HG02678 (cell line): ENCODE measurements around the gene DSCAML1.

Experiments
- ATAC-seq: cut with Tn5 transposase; IDR thresholded peaks from one replicate; pipeline ENCODE4 v1.9.1; 2021; ENCODE audit warnings: mild to moderate bottlenecking, moderate library complexity; ENCODE audit not compliant: unreplicated experiment

The DSCAML1 gene

DNA sequence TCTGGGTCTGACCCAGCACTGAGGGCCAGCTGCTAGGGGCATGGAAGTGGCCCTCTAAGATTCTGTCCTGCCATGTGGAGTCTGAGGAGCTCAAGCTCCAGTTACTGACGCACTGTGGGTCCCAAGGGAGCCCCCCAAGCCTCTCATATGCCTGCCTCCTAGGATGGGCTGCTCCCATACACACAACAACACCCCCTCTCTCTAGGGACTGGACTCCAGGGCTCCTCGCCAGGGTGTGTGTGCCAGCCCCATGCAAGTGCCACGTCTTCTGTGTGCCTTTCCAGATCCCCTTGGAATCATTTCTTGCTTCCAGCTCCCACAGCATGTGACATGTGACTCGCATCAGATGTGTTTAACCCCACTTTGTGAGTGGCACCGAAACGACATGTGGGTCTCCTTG lies 234.9 kb downstream of the DSCAML1 start:
- no peak for ATAC-seq

DNA sequence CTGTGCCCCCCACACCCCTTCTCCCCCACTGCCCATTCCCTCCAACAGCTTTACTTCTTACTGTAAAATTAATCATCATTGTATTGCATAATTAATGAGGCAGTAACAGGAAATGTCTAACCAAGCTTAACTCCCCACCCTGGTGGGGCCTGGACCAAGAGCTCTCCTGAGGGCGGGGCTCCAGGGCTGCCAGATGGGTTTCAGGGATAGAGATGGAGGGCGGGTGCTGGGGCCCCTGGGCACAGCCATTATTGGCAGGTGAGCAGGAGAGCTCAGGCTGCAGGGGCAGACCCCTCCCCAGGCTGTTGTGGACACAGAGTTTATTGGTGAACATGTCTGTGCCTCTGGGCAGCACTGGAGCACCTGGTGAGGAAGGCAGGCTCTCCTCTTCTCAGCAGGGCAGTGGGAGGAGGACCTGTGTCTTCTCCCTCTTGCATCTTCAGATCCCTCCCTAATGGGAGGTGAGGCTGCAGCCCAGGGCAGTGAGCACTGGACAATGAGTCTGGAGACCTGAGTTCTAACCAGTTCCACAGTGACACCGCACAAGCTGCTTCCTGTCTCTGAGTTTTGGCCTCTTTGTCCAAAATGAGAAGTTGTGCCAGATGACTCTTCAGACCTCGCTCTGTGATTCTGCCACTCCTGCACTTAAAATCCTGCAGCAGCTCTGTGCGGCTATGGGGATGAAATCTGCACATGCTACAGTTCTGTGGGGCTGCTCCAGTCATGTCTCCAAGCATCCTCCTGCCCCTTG lies 236.1 kb downstream of the DSCAML1 start:
- ATAC-seq: no peak

DNA sequence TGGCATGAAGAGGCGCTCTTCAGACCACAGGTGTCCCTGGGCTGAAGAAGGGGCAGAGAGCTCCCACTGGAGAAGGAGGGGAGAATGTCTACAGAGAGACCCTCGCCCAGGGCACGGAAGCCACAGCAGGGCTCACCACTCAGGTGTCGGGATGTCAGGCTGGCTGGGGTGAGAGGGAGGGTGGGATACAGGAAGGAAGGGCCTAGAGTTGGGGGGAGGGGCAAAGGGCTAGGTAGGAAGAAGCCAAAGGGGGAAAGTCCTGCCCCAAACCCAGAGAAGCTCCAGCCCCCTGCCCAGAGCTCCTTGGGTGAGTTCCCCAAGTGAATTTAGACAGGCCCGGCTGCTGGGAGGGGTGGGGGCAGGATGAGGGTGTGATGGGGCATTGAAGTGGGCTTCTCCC lies 237.3 kb downstream of the DSCAML1 start:
- no peak for ATAC-seq

DNA sequence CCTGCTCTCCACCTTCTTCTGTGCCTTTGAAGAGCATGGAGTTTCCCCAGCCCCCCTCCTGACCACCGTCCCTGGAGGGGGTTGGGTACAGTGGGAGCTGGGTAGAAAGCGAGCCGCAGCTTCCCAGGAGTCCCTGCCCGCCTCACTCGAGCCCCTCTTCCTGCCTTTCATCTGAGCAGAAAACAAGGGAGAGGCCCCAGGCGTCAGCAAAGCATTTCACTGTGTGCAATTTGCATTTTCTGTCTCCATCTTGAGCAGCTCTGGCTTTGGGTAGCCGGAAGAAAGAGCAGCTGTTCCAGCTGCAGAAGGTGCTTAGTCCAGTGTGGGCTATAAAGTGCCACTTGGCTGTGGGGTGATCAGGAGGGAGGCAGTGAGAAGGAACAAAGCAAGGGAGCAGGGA lies 239.7 kb downstream of the DSCAML1 start:
- no peak for ATAC-seq

DNA sequence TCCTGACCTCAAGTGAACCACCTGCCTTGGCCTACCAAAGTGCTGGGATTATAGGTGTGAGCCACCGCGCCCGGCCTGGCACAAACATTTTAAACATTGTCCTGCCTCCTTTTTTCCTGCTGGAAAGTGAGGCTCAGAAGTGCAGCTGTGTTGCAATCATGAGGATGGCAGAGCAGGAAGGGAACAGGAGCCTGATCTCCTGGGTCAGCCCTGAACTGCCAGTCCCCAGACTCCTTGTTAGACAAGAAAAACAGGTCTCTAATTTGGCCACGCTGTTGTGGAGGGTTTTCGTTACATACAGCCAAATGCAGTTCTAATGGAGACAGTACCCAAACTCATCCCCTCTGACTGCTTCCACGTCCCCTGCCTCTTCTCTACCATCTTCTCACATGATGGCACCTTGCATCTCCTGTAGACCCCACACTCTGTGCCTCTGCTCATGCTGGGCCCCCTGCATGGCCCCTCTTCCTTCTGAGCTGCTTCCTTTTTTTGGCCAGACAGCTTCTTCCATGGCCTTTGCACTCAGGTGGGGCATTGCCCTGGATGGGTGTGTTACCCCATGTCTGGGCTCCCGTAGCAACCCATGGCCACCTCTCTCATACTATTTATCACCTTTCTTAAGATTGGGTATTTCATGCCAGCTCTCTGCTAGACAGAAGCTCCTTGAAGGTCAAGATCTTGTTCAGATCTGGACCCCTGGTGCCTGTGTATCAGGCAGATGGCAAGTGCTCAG lies 242.2 kb downstream of the DSCAML1 start:
- no peak for ATAC-seq

DNA sequence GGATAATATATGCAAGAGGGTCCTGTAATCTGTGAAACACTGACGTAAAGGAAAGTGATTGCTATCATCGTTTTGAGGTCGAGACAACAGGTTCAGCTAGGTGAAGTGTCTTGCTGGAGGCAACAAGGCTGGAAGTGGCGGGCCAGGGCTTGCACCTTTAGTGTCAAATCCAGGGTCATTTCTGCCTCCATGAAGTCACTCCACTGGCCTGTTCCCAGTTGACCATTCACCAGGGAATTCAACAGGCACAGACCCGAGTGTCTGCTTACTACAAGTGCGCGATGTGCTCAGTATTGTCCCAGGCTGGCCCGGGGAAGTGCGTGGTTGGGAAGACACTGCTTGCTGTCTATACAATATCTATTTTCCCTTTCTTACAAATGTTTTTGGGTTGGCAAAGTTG lies 244.4 kb downstream of the DSCAML1 start:
- no peak for ATAC-seq

DNA sequence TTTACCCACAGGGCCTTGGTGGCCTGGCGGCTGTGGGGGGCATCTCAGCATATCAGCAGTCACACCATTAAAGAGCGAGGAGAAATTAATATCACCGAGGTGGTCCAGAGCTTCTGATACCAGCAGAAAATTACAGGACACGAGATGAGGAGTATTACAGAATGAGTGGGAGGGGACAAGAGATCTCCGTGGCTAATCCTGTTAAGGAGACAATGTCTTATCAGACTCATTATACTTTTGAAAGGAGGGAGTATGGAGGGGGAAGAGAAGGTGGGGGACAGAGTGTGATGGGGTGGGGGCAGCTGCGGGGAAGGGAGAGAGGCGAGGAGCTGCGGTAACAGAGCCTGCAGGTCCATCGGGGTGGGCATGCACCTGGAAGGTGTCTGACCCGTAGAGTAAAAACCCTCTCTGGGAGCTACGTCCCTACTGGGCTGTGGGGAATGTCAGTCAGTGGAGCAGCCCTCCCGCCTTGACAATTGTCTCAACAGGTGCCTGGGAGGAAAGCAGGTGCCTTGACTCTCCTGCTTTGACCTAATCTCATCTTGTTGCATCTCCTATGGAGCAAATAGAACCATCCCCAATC lies 245.2 kb downstream of the DSCAML1 start:
- ATAC-seq: no peak

DNA sequence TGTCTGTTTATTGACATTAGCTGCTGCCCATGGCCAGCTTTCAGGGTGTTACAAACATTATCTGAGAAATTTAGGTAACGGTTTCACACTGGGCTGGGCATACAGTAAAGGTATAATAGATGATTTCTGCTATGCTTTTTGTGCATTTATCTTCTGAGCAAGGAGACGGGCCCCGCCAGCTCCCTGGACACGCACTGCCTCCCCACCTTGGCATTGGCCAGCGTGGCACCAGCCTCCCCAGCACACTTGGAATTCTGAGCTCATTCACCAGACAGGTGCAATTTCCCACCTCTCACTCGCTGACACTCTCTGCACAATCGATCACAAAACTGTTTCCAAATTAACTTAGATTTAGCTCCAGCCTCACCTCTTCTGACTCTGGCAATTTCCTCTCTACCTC lies 246.6 kb downstream of the DSCAML1 start:
- ATAC-seq: no peak

DNA sequence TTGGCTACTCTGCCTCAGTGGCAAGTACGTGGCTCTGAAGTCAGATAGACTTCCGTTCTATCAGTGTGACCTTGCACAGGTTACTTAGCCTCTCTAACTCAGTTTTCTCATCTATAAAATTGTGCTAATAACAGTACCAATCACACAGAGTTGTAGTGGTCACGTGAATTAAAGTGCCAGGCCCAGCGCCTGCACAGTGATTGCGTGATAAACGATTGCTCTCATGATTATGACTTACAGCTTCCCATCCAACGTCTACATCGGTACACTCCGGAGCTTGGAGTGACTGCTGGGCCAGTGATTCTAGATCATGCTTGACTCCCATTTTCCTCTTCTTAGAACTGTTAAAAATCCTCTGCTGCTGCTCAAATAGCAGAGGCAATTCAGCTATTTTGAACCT lies 247.6 kb downstream of the DSCAML1 start:
- ATAC-seq: no peak

DNA sequence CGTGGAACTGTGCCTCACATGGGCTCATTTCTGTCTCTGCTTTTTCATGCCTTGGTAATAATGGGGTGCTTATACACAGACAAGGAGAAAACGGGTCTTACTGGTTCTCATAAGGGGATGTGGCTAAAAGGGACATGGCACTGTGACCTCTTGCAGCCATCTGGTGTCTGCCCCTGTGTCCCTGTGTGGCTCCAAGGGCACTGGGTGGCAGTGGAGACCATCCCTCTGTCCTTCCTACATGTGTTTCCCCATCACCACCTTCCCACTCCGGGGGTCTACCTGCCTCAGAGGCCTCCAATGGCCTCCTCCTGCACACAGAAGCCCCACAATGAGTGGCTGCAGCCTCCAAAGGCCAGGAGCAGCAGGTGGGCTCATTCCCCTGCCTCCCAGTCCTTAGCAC lies 248.1 kb downstream of the DSCAML1 start:
- ATAC-seq: no peak

DNA sequence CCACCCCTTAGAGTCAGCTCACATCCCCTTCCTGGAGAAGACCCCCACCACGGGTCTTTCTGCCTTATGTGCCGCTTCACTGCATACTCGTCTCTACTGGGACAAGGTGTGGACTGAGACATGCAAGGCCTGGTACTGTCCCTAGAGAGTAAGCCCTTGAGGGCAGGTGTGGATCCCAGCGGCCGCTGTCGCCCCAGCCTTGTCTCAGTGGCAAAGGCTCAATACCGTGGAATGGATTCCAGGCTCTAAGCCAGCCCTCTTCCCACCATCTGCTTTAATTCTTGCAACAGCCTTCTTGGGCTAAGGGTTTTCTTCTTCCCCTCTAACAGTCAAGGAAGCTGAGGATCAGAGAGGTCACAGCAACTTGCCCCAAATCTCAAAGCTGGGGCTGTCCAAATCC lies 249.1 kb downstream of the DSCAML1 start:
- no peak for ATAC-seq

DNA sequence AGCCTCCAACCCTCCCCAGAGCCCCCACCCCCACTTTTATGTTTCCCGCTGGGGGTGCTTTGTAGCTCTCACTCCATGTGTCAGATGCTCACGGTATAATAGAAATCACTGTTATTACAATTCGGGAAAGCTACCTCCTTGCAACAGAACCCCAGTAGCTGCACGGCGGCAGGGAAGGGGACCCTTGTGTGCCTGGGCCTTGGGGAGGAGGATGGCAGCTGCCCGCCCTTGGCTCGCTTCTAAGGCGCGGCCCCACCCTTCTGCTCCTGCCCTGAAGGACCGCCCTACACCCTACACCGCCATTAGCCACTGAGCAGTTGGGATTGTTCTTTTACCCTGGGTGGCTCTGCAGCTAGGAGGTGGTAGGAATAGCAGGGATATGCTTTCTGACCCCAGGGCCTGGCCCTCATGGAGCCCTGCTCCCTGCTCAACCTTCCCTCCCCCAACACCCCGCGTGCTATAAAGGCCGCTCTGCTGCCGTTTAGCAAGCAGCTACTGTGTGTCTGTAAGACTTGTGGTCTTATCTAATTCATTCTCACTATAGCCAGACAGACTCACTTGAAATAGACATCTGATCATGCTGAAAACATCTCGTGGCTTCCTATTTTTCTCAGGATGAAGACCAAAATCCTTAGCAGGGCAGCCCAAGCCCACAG lies 249.7 kb downstream of the DSCAML1 start:
- ATAC-seq: no peak

DNA sequence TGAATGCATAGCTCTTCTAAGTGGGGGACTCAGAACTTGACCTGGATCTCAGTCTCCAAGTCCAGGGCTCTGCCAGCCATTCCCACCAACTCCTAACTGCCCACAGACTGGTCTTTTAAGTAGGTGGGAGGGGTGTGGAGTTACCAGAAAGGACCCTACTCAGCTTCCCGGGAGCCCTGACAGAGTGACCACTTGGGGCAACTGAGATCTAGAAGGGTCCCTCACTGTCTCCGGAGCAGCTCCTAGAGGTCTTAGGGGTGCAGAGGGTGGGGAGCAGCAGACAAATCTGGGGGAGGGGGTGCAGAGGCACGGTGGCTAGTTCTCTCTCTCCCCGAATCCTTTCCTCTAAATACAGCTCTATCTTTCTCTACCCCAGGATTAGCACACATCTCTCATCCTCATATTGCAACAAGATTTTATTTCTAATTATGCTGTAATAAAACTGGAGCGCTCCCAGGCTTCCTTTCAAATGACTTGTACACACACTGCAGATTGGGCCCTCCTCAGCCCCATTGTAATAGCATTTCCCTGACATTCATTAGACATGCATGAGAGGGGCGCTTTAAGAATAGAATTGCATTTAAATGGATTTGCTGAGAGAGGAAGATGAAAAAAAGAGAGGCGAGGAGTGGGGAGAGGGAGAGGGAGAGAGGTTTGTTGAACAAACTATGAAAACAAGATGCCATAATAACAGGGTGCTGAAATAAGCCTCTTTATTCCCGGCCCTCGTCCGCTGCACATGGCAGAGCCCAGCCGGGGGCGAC lies 250.4 kb downstream of the DSCAML1 start:
- ATAC-seq: no peak

DNA sequence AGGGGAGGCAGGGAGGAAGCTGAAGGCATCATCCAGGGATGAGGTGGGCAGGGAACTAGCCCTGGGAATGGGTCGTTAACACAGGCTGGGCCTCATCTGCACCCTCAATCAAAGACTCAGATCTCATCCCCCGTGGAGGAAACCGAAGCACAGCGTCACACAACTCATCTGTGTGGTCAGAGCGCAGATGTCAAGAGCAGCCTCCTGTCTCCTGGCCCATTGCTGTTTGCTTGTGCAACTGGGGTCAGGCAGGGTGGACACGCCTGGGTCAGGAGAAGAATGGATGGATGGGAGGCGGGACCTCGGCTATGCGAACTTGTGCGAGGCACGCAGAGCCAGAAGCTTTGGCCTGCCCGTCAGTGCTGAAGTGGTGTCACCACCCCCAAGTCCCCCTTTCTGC lies 251.3 kb downstream of the DSCAML1 start:
- ATAC-seq: no peak

DNA sequence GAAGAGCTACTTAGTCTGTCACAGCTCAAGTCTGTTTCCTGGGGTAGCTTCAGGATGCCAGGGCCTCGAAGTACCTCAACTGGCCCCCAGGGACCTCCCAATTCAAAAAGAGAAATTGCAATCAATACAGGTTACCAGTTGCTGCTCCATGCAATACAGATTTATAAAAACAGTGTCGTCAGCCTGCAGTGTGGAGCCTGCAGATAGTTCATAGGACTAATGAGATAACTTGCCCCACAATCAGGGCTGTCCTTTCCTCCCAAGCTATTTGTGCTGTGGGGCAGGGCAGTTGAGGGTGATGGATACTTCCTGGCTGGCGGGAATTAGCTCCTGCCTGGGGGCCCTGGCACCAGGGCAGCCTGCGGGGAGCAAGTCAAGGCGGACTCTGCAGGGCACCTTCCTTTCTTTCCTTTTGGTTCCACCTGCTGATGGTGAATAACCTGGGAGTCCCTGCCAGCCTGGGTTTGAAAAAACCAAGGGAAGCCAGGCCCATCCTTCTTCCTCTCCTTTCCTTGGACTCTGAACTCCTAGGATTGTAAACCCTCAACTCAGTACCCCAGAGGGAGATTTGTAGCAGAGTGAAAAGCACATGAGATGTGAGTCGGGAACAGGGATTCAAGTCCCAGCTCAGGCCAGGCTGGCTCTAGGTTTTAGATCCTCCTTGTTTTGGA lies 252.8 kb downstream of the DSCAML1 start:
- no peak for ATAC-seq

DNA sequence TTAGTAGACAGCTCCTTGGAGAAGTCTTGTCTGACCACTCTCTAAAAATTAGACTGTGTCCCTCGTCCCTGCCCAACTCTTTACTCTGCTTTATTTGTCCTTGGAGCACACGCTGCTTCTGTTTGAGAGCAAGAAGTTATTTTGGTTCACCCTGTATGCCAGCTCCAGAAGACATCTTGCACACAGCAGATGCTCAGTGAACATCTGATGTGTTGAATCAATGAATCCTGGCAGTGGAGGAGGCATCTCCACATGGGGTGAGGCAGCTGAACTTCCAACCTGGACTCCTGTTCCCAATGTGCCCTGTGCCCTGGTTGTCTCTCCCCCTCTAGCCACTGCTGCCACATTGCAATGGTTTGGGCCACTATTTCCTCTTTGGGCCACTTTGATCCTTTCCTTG lies 255.8 kb downstream of the DSCAML1 start:
- ATAC-seq: no peak

DNA sequence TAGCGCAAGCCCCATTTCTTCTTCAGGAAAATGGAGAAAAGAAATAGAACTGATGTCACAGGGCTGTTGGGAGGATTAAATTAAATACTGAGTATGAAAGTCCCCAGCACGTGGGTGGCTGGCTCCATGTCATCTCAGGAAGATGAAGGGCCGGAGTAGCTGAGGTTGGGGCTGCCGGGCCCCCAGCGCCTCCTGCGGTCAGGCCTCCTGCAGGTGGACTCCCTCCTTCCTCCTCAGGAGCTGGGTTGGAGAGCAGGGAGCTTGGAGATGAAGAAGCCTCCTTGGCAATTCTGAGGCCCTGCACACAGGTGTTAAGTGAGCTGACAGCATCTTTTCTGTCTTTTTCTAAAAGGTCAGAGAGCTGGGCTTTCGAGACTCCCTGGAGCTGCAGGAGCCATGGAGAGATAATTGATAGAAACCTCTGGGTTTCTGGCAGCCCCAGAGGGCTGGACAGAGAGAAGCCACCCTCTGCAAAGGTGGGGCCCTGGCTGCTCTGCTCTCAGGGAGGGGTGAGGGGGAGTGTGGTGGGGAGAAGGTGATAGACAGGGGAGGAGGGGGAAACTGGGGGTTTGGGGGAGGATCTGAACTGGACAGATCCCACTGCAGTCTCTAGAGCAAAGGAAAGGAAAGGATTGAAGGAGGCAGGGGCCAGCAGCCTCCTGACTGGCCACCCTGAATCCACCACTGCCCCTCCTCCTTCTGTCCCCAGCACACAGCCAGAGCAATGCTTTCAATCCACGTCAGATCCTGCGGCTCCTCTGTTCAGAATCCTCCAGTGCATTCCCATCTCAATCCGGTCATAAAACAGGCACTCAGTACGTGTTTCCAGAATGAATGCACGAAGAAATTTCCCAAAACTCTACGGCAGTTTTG lies 258.5 kb downstream of the DSCAML1 start:
- ATAC-seq: no peak

DNA sequence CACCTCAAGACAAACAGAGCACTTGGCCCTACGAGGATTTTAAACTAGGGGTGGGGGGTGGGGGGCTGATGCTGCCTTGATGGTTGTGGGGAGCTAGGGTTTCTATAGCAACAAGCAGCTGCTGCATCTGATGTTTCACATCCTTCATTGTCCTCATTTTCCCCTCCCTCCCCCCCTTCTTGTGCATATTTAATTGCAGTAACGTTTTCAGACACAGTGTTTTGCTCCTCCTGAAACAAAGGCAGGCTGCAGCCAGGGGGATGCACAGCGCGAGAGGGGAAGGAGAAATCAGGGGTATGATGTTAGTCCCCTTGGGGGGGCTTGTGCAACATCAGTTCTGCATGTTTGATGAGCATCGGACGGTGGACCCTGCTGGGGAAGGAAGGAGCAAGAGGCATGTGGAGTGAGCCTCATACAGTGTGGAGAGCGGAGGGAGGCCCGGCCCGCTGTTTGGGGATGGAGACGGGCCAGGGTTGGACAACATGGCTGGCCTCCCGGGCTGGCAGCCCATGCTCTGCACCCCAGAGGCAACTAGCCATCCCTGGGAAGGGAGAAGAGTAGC lies 261.1 kb downstream of the DSCAML1 start:
- ATAC-seq: no peak

DNA sequence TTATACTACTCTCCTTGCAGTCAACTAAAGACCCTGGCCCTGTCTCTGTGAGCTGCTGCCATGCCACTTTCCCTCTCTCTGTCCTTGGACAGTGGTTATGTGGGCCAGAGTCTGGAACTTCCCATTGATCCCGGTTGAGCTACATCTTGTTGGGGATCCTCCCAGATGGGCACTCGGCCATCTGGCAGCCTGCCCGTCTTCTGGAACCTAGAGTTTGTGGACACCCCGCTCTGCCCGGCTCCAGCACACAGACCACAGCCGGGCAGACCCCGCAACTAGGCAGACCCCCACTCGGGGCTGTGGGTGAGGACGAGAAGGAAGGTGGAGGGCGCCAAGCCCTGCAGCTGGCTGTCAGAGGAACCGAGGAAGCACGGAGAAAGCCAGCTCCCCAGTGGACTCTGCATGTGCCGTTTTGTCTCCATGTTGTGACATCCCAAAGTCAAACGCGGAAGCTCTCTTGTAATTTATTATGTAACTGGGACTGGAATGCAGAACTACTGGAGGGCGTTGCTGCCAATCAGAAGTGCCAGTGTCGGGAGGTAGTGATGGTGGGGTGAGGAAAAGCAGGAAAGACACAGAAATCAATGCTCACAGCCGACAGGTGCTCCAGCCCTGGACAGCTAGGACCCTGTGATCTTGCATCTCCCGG lies 261.7 kb downstream of the DSCAML1 start:
- ATAC-seq: no peak
